Heart right ventricle (tissue), 16 donors: Measurements from ENCODE around the gene FREM2. TPM values are rescaled to one million over a fixed set of nuclear protein-coding genes. Genes with fewer than 3 reads are reported as not detected.

Experiments
- ATAC-seq, 8 donors: fragments of 200-7000 bp; cut with Tn5 transposase; one replicate each; pipeline ENCODE4 v1.9.1; 2020; ENCODE audit warnings: mild to moderate bottlenecking in 8 of 8, moderate library complexity in 8 of 8, moderate number of reproducible peaks in 1 of 8
- DNase-seq, 2 donors: peaks; one replicate each; pipeline ENCODE4 v3.0.0-alpha.2; 2020
- H3K27ac ChIP-seq, 10 donors: fragments of 200-600 bp; sonication (generic) in 2 of 10; one replicate each; pipeline versions ENCODE4 v1.5.0 to v1.8.0; 2020 to 2022; ENCODE audit warnings: mild to moderate bottlenecking in 3 of 10
- H3K27me3 ChIP-seq, 7 donors: fragments of 200-600 bp; one replicate each; pipeline ENCODE4 v1.8.0; 2021 to 2022; ENCODE audit warnings: mild to moderate bottlenecking in 2 of 7
- H3K36me3 ChIP-seq, 9 donors: fragments of 200-600 bp; sonication (generic) in 1 of 9; one replicate each; pipeline versions ENCODE4 v1.5.0 to v1.8.0; 2020 to 2022; ENCODE audit warnings: mild to moderate bottlenecking in 2 of 9
- H3K4me1 ChIP-seq, 9 donors: fragments of 200-600 bp; sonication (generic) in 1 of 9; one replicate each; pipeline versions ENCODE4 v1.5.0 to v1.8.0; 2020 to 2022; ENCODE audit warnings: mild to moderate bottlenecking in 4 of 9
- H3K4me3 ChIP-seq, 10 donors: fragments of 200-600 bp; sonication (generic) in 2 of 10; one replicate each; pipeline versions ENCODE4 v1.5.0 to v1.8.0; 2020 to 2022; ENCODE audit warnings: mild to moderate bottlenecking in 7 of 10, moderate library complexity in 2 of 10
- H3K9me3 ChIP-seq, 11 donors: fragments of 200-600 bp in 10 of 11; sonication (generic) in 2 of 11; one replicate each; pipeline versions ENCODE4 v1.5.0 to v1.8.0; 2013 to 2022; ENCODE audit warnings: mild to moderate bottlenecking in 2 of 11, control low read depth in 1 of 11, moderate library complexity in 1 of 11
- WGBS, 2 donors: extraction: QIAGEN DNeasy Blood & Tissue Kit; methylation state at CpG; one replicate each; pipeline ENCODE4 v1.1.7; 2013; ENCODE audit warnings: inconsistent platforms in 1 of 2; 5-methylcytosine and 5-hydroxymethylcytosine counted together
- intact Hi-C, 10 donors: fragments of 100-400 bp; cut with DNase I; formaldehyde crosslinking; loops; one replicate each; pipeline versions ENCODE4 v1.11.1 to v1.14.2; 2022
- polyA plus RNA-seq, 2 donors: library from polyadenylated mRNA; stranded (reverse); fragments of 200-250 nt; gene quantifications; one replicate each; pipeline ENCODE4 v1.2.3, GENCODE V29; 2013
- total RNA-seq, 10 donors: library from RNA; stranded (reverse); fragmentation: NEBNext Ultra II Directional in 3 of 10; extraction: Animal tissue kit (Norgen Biotek cat#: 25700) in 3 of 10; gene quantifications; one replicate each; pipeline versions ENCODE4 v1.2.1 to v1.2.4, GENCODE V29; 2021 to 2023
- TF ChIP-seq, protein P1 (sequence below), 9 donors: fragments of 200-600 bp; sonication (generic) in 2 of 9; IDR thresholded peaks; one replicate each; pipeline versions ENCODE4 v1.5.0 to v1.8.0; 2021 to 2022; ENCODE audit warnings: antibody characterized with exemption in 9 of 9, mild to moderate bottlenecking in 5 of 9, moderate library complexity in 1 of 9
- donor health status: Arrhythmogenic right ventricular cardiomyopathy.
- donor health status: ischemic (EF 13 %, LVEDD 7.1; RV severe dilation, severe dysfunction).
- donor health status: healthy with polysubstance abuse.
- donor health status: DM: no; HTN: yes; CAD: no.
- donor health status: DM: no; HTN: no; CAD: no.
- donor health status: ischemic (EF 25% LVEDD 6.9; RV normal size, moderate dysfunction).
- donor health status: ischemic (EF 25% LVEDD 5.7; RV mildly dilated, moderate dysfunction).
- donor health status: healthy.
- donor health status: DM: yes; HTN: yes; CAD: no.
- donor health status: Ischemic cardiomyopathy.
- donor health status: ischemic (EF 35%, LVEDD 5.7; RV mildly dilated, moderate dysfunction).
- donor health status: nonischemic (EF 11% LVEDD 7.7; RV severe dilation, severe dysfunction).
- donor health status: DM: yes; HTN: yes; CAD: no.
- donor health status: PGD.
- donor health status: ischemic (EF 29% LVEDD 5.4; RV normal size, mild dysfunction).
- donor health status: nonischemic (EF 23%, LVEDD 6.1; RV moderate dilation, normal function).

Gene FREM2
- total and polyA plus RNA-seq, 12 donors, result 0.01 to 0.46 (median 0.13) TPM; not detected in 1

DNA sequence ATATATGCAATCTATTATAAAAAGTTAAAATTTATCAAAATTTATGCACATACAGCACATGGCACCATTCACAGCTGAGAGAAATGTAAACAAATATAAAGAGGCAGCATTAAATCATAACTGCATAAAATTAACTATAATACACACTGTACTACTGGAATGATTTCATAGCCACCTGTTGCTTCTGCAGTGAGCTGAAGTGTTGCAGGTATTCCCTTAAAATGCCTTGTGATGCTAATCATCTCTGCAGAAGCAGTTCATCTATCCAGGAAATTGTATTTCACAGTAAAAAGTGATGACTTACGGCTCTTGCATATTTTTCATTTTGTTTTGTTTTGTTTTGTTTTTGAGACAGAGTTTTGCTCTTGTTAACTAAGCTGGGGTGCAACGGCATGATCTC is 221.7 kb downstream of the FREM2 start:
- Histone ChIP-seq H3K4me1 (no peaks in the 10 kb centered on the region), H3K27ac (no peak overlapping the region), H3K27me3 (peaks cover 0 to 7% (median 0%) of the 10 kb centered on the region in 7 donors), H3K9me3 (no peaks in the 10 kb centered on the region), H3K4me3 (no peak overlapping the region), H3K36me3 (no peaks in the 10 kb centered on the region)
- intact Hi-C loops, result no loop called here
- ATAC-seq (no peak), DNase-seq (no peak)
- 87 to 95% methylated on average over 2 of the region's 2 CpGs for WGBS, 2 donors
- TF ChIP-seq, protein P1, sequence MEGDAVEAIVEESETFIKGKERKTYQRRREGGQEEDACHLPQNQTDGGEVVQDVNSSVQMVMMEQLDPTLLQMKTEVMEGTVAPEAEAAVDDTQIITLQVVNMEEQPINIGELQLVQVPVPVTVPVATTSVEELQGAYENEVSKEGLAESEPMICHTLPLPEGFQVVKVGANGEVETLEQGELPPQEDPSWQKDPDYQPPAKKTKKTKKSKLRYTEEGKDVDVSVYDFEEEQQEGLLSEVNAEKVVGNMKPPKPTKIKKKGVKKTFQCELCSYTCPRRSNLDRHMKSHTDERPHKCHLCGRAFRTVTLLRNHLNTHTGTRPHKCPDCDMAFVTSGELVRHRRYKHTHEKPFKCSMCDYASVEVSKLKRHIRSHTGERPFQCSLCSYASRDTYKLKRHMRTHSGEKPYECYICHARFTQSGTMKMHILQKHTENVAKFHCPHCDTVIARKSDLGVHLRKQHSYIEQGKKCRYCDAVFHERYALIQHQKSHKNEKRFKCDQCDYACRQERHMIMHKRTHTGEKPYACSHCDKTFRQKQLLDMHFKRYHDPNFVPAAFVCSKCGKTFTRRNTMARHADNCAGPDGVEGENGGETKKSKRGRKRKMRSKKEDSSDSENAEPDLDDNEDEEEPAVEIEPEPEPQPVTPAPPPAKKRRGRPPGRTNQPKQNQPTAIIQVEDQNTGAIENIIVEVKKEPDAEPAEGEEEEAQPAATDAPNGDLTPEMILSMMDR (IDR thresholded peaks at IDR 0.05), result no peak

GRCh38 chr13:38914070-38914469 is 227.2 kb downstream of the FREM2 start:
- ATAC-seq (no peak), DNase-seq (no peak)
- Histone ChIP-seq H3K4me3 (no peak overlapping the region), H3K36me3 (no peaks in the 10 kb centered on the region), H3K27me3 (peaks cover 0 to 22% (median 5%) of the 10 kb centered on the region in 7 donors), H3K4me1 (no peaks in the 10 kb centered on the region), H3K27ac (no peak overlapping the region), H3K9me3 (no peaks in the 10 kb centered on the region)
- TF ChIP-seq, protein P1 (IDR thresholded peaks at IDR 0.05), result no peak
- WGBS, 2 donors, result 86 to 95% methylated on average over 6 of the region's 6 CpGs
- intact Hi-C loops, result loop anchor here in 1 of 10 donors (10.0 kb wide), 1 partner anchor 229 kb away; the partner anchor contains the start of gene FREM2

DNA sequence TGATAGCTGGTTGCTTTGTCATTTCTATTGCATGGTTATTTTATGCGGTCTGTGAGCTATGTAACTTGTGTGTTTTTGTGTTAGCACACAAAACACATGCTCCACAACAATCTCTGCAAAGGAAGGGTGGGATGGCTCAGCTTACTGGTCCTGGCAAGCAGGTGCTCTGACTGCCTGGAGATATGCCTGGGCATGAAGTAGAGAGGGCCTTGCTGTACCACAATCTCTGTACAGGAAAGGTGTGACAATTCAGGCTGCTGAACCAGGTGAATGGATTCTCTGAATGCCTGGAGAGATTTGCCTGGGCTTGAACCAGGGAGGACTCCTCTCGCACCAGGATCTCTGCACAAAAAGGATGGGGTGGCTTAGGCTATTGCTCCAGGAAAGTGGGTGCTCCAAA is 234.2 kb downstream of the FREM2 start:
- Histone ChIP-seq H3K27me3 (peaks cover 0 to 45% (median 22%) of the 10 kb centered on the region in 7 donors), H3K4me3 (no peak overlapping the region), H3K4me1 (no peaks in the 10 kb centered on the region), H3K36me3 (no peaks in the 10 kb centered on the region), H3K27ac (no peak overlapping the region), H3K9me3 (no peaks in the 10 kb centered on the region)
- WGBS, 2 donors, result 75 to 94% methylated on average over 2 of the region's 2 CpGs
- TF ChIP-seq, protein P1 (IDR thresholded peaks at IDR 0.05), result no peak
- intact Hi-C loops, result no loop called here
- ATAC-seq (no peak), DNase-seq (no peak)

- Histone ChIP-seq H3K4me1 (no peaks in the 10 kb centered on the region), H3K27ac (no peak overlapping the region), H3K4me3 (no peak overlapping the region), H3K9me3 (no peaks in the 10 kb centered on the region), H3K36me3 (no peaks in the 10 kb centered on the region), H3K27me3 (peaks cover 0 to 35% (median 22%) of the 10 kb centered on the region in 7 donors)
- TF ChIP-seq, protein P1 (IDR thresholded peaks at IDR 0.05), result no peak
- ATAC-seq, result no peak
- intact Hi-C loops, result no loop called here
- WGBS, 2 donors, result 90 to 92% methylated on average over 1 of the region's 1 CpG
- no peak for DNase-seq
These were observed 235.3 kb downstream of the FREM2 start for GRCh38 chr13:38922170-38922569.
